Measurements from ENCODE around the gene HSPA4.

DNA sequence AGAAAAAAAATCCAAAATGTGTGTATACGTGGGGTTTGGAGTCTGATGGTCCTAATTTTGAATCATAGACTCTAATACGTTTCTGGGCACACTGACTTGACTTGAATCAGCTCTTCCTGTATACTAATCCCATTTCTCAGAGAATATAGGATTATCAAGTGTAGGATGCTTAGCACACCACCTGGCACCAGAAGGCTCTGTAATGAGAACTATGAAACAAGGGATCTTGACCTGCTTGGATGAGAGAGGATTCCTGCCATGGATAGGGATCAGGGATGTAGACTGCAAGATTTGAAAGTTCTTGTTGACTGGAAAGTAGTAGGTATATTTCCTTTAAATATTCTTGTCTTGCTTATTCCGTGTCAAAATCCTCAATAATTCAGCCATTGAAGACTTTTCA, 7.8 kb downstream of the HSPA4 start:
- TF ChIP-seq, protein P1, sequence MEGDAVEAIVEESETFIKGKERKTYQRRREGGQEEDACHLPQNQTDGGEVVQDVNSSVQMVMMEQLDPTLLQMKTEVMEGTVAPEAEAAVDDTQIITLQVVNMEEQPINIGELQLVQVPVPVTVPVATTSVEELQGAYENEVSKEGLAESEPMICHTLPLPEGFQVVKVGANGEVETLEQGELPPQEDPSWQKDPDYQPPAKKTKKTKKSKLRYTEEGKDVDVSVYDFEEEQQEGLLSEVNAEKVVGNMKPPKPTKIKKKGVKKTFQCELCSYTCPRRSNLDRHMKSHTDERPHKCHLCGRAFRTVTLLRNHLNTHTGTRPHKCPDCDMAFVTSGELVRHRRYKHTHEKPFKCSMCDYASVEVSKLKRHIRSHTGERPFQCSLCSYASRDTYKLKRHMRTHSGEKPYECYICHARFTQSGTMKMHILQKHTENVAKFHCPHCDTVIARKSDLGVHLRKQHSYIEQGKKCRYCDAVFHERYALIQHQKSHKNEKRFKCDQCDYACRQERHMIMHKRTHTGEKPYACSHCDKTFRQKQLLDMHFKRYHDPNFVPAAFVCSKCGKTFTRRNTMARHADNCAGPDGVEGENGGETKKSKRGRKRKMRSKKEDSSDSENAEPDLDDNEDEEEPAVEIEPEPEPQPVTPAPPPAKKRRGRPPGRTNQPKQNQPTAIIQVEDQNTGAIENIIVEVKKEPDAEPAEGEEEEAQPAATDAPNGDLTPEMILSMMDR (IDR thresholded peaks at IDR 0.05), result no peak
- TF ChIP-seq ZFX (IDR thresholded peaks at IDR 0.05; ENCODE audit: borderline replicate concordance), result no peak
